ENCODE results near the gene SLC12A5.
"Not testable (repeated sequence)": the region's sequence is repeated elsewhere in the genome, so short reads cannot be mapped to it uniquely, and the experiment has no call there.

The SLC12A5 gene

GRCh38 chr20:46028772-46029371 lies at the start of gene SLC12A5:
Gene SLC12A5 (plus strand): TSS chr20:46029215. CDS start chr20:46029345, 130 bp downstream.
- DNase-seq (ENCODE audit: low spot score): no peak

GRCh38 chr20:45981261-45981660 lies 47.8 kb upstream of the SLC12A5 start:
- DNase-seq (ENCODE audit: low spot score): no peak

- no peak for DNase-seq (ENCODE audit: low spot score)
Observed at GRCh38 chr20:45983279-45983743, 45.7 kb upstream of the SLC12A5 start.

- DNase-seq (ENCODE audit: low spot score): no peak
Observed at GRCh38 chr20:45985573-45985972, 43.4 kb upstream of the SLC12A5 start.

- DNase-seq (ENCODE audit: low spot score): peak; percentile 76
Observed at GRCh38 chr20:45987108-45987780, 41.8 kb upstream of the SLC12A5 start.

GRCh38 chr20:45988830-45989229 lies 40.2 kb upstream of the SLC12A5 start:
- DNase-seq (ENCODE audit: low spot score): not testable (repeated sequence)

GRCh38 chr20:45991616-45992015 lies 37.4 kb upstream of the SLC12A5 start:
- DNase-seq (ENCODE audit: low spot score): no peak

- peak; percentile 59 for DNase-seq (ENCODE audit: low spot score)
Observed at GRCh38 chr20:45993197-45993951, 35.6 kb upstream of the SLC12A5 start.

- no peak for DNase-seq (ENCODE audit: low spot score)
Observed at GRCh38 chr20:45994761-45995493, 34.1 kb upstream of the SLC12A5 start.

- DNase-seq (ENCODE audit: low spot score): not testable (repeated sequence)
Observed at GRCh38 chr20:45995495-45996097, 33.4 kb upstream of the SLC12A5 start.

- DNase-seq (ENCODE audit: low spot score): no peak
Observed at GRCh38 chr20:45997187-45997586, 31.8 kb upstream of the SLC12A5 start.

- no peak for DNase-seq (ENCODE audit: low spot score)
Observed at GRCh38 chr20:45998337-45998736, 30.7 kb upstream of the SLC12A5 start.

- no peak for DNase-seq (ENCODE audit: low spot score)
Observed at GRCh38 chr20:45998761-45999160, 30.3 kb upstream of the SLC12A5 start.

GRCh38 chr20:45999557-46000261 lies 29.3 kb upstream of the SLC12A5 start:
- DNase-seq (ENCODE audit: low spot score): no peak

- no peak for DNase-seq (ENCODE audit: low spot score)
Observed at GRCh38 chr20:46000262-46000996, 28.6 kb upstream of the SLC12A5 start.

GRCh38 chr20:46001498-46001897 lies 27.5 kb upstream of the SLC12A5 start:
- DNase-seq (ENCODE audit: low spot score): no peak

- no peak for DNase-seq (ENCODE audit: low spot score)
Observed at GRCh38 chr20:46002008-46002407, 27.0 kb upstream of the SLC12A5 start.

GRCh38 chr20:46004187-46004586 lies 24.8 kb upstream of the SLC12A5 start:
- no peak for DNase-seq (ENCODE audit: low spot score)

- DNase-seq (ENCODE audit: low spot score): no peak
Observed at GRCh38 chr20:46004889-46005473, 24.0 kb upstream of the SLC12A5 start.

Data from AG08395 (cell line).